IPS-20b (cell line): ENCODE measurements around the gene NCKAP5.
A peak's percentile ranks its signal among the peaks of the same experiment; 100 is the strongest.

Experiments used
- H3K27ac ChIP-seq: one replicate; pipeline ENCODE4 v1.5.1; 2013; ENCODE audit warnings: low read length
- H3K27me3 ChIP-seq: 2 replicates; pipeline ENCODE4 v1.6.1; 2013; ENCODE audit warnings: mild to moderate bottlenecking, low read length, inconsistent platforms; ENCODE audit not compliant: insufficient read depth
- H3K36me3 ChIP-seq: 2 replicates; pipeline ENCODE4 v1.6.1; 2013; ENCODE audit warnings: low read depth, mild to moderate bottlenecking, inconsistent platforms, low read length, moderate library complexity; ENCODE audit not compliant: insufficient read depth
- H3K4me1 ChIP-seq: 2 replicates; pipeline ENCODE4 v1.6.1; 2013; ENCODE audit warnings: mild to moderate bottlenecking, control low read depth, inconsistent platforms, low read length, moderate library complexity; ENCODE audit not compliant: insufficient read depth
- H3K4me3 ChIP-seq: 2 replicates; pipeline ENCODE4 v1.5.1; 2013; ENCODE audit warnings: mild to moderate bottlenecking, low read length, inconsistent platforms
- H3K9ac ChIP-seq: 2 replicates; pipeline ENCODE4 v1.6.1; 2013; ENCODE audit warnings: low read depth, mild to moderate bottlenecking, inconsistent platforms, low read length, moderate library complexity
- H3K9me3 ChIP-seq: 2 replicates; pipeline ENCODE4 v1.6.1; 2013; ENCODE audit warnings: mild to moderate bottlenecking, low read depth, low read length, inconsistent platforms; ENCODE audit not compliant: insufficient read depth

Gene NCKAP5

DNA sequence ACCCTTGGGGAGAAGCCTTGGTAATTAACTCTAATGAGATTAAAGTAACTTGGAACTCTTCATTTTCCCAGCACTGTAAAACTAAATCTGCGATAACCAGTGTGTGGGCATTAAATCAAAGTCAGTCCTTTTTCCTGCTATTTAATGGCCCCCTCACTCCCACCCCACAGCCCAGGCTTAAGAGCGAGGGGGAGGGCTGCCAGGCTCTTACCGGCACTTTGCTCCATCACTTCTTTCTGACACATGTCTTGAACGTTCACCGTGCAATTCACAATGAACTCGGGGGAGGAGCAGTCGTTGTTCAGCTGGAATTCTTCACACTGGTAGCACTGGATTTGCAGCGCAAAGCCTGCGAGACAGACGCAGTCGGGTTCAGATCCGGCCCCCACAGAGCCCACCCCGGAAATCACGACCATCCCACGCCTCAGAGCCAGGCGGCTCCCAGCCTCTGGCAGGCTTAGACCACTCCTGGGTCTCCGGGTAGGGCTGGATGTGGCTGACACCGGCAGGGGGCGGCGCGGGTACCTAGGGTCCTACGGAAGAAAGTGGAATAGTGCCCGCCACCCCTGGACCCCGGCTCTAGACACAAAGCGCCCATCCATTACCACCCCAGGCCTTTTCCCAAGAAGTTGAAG, 900.0 kb downstream of the NCKAP5 start:
- no peaks in the 10 kb centered on the region for H3K36me3 ChIP-seq
- H3K9ac ChIP-seq = no peak overlapping the region
- no peak overlapping the region for H3K27ac ChIP-seq
- H3K9me3 ChIP-seq = no peaks in the 10 kb centered on the region
- H3K4me3 ChIP-seq = peak overlapping the region; percentile 80
- peaks cover 81% of the 10 kb centered on the region for H3K27me3 ChIP-seq
- peaks cover 3% of the 10 kb centered on the region for H3K4me1 ChIP-seq

DNA sequence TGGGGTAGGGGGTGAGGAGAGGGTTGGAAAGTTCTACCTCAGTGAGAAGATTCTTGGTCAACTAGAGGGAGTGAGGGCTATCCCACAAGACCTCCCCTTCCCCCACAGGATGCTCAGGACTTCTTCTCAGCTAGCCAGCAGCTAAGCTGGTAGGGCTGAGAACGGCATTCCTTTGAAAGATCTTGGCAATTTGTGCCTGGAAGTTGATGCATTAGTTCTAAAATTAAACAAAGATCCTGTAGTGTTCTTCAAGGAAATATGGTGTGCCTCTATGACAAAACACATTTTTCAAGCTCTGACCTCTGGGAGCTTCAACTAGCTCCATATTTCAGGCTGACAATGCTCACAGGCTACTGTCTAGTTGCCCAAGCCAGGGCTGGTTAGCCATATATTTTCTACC, 900.6 kb downstream of the NCKAP5 start:
- H3K4me1 ChIP-seq = peaks cover 3% of the 10 kb centered on the region
- H3K27ac ChIP-seq = no peak overlapping the region
- H3K4me3 ChIP-seq = peak overlapping the region; percentile 80; the same call in 1 of the 2 replicates
- no peaks in the 10 kb centered on the region for H3K36me3 ChIP-seq
- no peak overlapping the region for H3K9ac ChIP-seq
- H3K27me3 ChIP-seq = peaks cover 75% of the 10 kb centered on the region
- H3K9me3 ChIP-seq = no peaks in the 10 kb centered on the region

DNA sequence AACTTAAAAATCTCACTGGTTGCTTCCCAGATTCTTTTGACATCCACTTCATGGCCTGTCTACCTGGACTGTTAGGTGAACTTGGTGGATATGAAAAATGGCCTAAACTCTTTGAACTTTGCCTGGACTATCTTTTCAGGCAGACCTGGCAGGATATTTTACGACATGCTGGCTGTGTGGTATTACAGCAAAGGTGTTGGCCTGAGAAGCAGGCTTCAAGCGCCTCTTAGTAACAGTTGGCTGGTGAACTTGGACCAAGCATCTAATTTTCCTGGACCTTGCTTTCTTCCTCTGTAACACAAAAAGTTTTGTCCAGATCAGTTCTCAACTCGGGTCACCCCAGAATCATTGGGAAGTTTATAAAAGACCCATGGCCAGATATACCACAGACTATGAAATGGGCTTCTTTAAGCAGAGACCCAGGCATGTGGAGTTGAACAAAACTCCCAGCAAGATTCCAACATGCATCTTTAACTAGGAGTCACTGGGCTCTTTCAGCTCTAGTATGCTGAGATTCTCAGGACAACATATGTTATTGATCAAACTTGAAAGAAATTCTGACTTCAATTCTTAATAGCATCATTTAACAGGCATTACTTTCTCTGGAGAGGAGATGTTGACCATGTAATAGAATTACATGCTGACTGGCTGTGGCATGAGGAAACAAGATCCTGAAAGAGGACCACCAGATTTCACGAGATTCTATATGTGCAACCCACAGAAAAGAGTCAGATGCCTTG, 902.7 kb downstream of the NCKAP5 start:
- no peaks in the 10 kb centered on the region for H3K9me3 ChIP-seq
- H3K36me3 ChIP-seq = no peaks in the 10 kb centered on the region
- H3K9ac ChIP-seq = no peak overlapping the region
- H3K27me3 ChIP-seq = peaks cover 54% of the 10 kb centered on the region
- no peak overlapping the region for H3K27ac ChIP-seq
- no peak overlapping the region for H3K4me3 ChIP-seq
- peaks cover 3% of the 10 kb centered on the region for H3K4me1 ChIP-seq

DNA sequence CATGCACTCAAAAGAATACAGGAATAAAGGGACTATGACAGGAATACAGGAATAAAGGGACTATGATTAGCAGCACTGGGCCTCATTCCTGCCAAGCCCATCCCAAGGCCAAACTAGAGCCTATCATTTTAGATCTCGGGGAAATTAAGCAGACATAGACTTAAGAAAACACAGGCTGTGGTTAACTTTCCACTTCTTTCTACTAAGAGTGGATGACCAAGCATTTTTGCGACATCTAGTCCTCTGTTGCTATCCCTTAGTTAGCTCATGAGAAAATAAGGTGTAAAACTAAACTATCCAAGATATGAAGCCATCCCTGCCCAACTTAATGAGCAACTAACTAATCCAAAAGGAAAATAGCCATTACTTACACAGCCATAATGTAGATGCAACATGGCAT, 904.2 kb downstream of the NCKAP5 start:
- peaks cover 39% of the 10 kb centered on the region for H3K27me3 ChIP-seq
- H3K9me3 ChIP-seq = no peaks in the 10 kb centered on the region
- H3K36me3 ChIP-seq = no peaks in the 10 kb centered on the region

DNA sequence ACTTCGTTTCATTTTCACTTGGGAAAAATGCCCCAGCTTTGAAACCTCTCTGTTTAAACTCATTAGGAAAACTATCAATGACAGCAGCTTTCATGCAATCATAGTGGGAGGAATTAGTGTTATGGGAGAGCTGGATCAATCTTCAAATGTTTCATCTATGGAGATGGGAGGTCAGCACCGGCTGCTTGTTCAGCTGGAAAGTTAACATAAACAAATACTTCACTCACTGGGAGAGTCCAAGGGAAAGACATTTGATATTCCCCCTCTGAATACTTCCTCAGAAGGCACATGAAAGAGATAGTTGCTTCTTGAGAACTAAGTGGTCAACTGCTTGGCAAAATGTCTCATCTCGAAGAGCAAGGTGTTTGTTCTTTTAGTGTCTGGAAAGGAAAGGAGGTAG, 905.5 kb downstream of the NCKAP5 start:
- H3K4me3 ChIP-seq = no peak overlapping the region
- no peaks in the 10 kb centered on the region; the same call in none of the 2 replicates for H3K4me1 ChIP-seq
- no peaks in the 10 kb centered on the region for H3K9me3 ChIP-seq
- H3K27ac ChIP-seq = no peak overlapping the region
- no peaks in the 10 kb centered on the region for H3K36me3 ChIP-seq
- H3K9ac ChIP-seq = no peak overlapping the region
- peaks cover 26% of the 10 kb centered on the region for H3K27me3 ChIP-seq

More for the DNA sequence above, 904.2 kb downstream of the NCKAP5 start:
- Histone ChIP-seq H3K27ac (no peak overlapping the region), H3K4me1 (peaks cover 3% of the 10 kb centered on the region), H3K4me3 (no peak overlapping the region), H3K9ac (no peak overlapping the region)

DNA sequence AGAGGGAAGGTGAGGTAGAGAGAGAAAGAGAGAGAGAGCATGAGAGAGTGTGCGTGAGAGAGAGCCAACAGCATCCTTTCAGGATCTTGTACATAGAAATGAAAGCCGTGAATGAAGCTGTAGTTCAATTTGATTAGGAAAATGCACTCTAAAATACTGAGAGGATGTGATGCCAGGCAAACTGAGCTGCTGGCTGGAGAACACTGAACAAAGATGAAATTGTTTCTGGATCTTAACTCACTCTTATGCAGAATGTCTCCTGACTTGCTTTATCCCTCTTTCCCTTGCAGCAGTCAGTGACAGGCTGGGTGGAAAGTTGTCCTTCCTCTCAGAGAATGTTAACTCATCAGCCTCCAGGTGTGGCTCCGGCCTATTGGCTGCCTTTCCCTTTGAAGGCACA, 908.9 kb downstream of the NCKAP5 start:
- H3K9ac ChIP-seq = no peak overlapping the region
- no peaks in the 10 kb centered on the region for H3K36me3 ChIP-seq
- H3K27me3 ChIP-seq = no peaks in the 10 kb centered on the region
- no peak overlapping the region for H3K27ac ChIP-seq
- H3K4me1 ChIP-seq = peaks cover 12% of the 10 kb centered on the region
- no peaks in the 10 kb centered on the region for H3K9me3 ChIP-seq
- H3K4me3 ChIP-seq = no peak overlapping the region

DNA sequence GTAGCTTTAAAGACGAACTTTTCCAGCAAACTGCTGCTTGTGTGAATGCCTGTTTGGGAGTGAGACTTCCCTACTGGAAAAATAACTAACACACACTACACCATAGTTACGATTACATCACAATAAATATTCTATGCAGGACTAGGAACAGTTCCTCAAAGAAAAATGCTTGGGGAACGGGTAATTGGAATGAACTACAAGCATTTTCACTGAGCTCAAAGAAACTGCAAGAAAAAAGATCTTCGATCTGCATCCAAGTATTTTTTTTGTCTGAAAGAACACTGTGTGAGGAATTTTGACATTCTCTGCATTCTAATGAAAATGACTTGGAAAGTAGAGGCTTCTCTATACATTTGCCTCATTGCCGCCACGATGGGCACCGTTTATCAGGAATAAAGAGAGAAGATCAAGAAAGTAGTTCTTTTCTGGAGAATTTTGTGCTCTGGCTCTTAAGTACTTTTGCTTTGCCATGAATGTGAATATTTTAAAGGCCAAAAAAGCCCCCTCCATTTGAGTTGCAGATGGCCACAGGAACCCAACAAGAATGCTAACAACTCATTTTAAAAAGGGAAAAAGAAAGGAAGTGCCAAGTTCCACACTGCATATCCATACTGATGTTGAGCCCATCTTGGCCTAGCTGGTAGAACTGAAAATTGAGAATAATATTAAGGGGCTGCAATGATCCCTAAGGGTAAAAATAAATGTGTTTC, 911.8 kb downstream of the NCKAP5 start:
- no peaks in the 10 kb centered on the region for H3K27me3 ChIP-seq
- no peak overlapping the region for H3K27ac ChIP-seq
- no peaks in the 10 kb centered on the region for H3K36me3 ChIP-seq
- H3K9me3 ChIP-seq = no peaks in the 10 kb centered on the region
- H3K4me3 ChIP-seq = no peak overlapping the region
- H3K9ac ChIP-seq = no peak overlapping the region
- peaks cover 26% of the 10 kb centered on the region for H3K4me1 ChIP-seq

DNA sequence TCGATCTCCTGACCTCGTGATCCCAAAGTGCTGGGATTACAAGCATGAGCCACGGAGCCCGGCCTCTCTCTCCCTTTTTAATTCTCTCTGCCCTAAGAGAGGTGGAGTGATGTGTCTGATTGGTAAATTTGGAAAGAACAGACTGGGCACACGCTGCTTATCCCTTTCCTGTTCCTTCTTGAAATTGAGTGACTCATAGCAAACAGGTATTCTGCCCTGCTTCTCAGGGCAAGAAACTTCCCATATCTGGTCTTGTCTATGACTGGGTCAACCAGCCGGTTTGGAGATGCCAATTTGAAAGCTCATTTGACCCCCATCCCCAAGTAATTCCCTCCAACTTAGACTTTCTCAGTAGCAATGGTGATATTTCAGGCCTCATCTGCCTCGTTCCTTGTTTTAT, 913.3 kb downstream of the NCKAP5 start:
- Histone ChIP-seq H3K4me3 (no peak overlapping the region), H3K4me1 (peaks cover 26% of the 10 kb centered on the region), H3K27me3 (no peaks in the 10 kb centered on the region), H3K36me3 (no peaks in the 10 kb centered on the region), H3K9me3 (no peaks in the 10 kb centered on the region), H3K27ac (no peak overlapping the region), H3K9ac (no peak overlapping the region)

DNA sequence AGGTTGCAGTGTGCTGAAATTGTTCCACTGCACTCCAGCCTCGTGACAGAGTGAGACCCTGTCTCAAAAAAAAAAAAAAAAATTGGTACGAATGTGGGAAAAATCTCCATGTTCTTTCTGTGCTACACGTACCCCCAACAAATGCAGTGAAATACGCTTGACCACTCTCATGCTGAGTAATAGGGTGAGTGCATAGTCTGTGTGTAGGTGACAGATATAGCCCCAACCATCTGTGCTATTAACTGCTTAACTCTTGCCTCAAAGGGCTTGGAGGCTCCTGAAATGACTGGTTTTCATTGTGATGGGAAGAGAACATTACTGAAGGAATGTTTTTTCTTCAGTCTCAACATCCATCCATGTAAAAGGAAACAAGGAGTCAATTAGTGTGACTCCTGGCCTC, 913.9 kb downstream of the NCKAP5 start:
- H3K36me3 ChIP-seq = no peaks in the 10 kb centered on the region
- peaks cover 26% of the 10 kb centered on the region for H3K4me1 ChIP-seq
- no peak overlapping the region for H3K9ac ChIP-seq
- H3K4me3 ChIP-seq = no peak overlapping the region
- no peak overlapping the region for H3K27ac ChIP-seq
- no peaks in the 10 kb centered on the region for H3K27me3 ChIP-seq
- H3K9me3 ChIP-seq = no peaks in the 10 kb centered on the region

DNA sequence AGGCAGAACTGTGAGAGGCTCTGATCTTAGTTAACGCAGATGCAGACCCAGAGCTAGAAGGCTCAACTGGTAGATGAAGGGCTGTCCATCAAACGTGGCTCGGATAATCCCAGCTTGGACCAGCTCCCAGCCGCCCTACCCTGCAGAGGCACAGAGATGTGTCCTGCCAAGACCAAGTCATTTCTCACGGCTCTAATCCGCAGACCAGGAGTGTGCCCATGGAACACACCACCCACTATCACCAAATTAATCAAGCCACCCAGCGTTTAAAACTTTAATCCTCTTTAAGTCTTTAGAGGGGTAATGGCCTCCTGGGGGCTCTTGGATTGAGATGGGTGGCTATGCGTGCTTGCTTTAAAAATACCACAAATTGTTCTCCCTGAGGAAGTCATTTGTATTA, 915.8 kb downstream of the NCKAP5 start:
- Histone ChIP-seq H3K4me1 (peaks cover 26% of the 10 kb centered on the region), H3K27me3 (no peaks in the 10 kb centered on the region), H3K36me3 (no peaks in the 10 kb centered on the region), H3K9me3 (no peaks in the 10 kb centered on the region), H3K27ac (no peak overlapping the region), H3K9ac (no peak overlapping the region), H3K4me3 (no peak overlapping the region)

DNA sequence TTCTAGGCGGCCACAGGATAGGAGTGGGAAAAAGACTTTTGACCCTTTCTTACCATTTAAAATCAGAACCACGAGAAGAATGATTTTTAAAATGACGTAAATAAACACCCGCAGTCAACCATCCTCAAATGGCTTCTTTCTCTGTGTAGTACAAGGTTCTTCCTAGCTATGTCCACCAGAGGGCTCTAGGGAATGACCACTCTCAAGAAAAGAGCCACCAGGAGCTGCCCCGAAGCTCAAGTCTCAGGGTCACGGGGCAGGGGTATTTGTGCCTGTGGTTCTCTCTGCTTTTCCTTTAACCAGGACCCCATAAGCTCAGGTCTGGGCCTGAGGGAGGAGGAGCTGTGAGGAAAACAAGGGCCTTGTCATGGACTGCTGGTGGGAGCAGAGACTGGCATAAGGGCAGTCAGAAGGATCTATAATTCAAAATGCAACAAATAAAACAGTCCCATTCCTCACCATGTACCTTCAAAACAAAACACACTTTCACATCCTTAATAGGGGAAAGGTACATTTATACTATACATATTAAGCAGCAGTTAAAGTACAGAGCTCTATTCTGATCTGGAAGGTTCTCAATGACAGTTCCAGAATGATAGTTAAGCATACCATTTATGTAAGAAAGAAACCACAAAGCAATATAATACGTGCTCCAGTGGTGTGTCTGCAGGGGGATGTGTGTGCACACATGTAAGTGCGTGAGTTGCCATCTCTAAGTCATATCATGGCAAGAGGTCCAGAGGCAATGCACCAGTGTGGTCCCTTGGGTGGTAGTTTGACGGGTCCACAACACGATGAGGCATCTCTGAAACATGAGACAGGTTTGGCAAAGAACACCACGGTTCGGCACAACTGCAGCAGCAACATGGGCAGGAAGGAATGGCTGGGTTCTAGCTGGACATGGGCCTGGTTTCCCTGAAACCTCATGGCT, 916.9 kb downstream of the NCKAP5 start:
- no peak overlapping the region for H3K27ac ChIP-seq
- H3K4me3 ChIP-seq = no peak overlapping the region
- H3K9ac ChIP-seq = no peak overlapping the region
- H3K9me3 ChIP-seq = no peaks in the 10 kb centered on the region
- H3K36me3 ChIP-seq = no peaks in the 10 kb centered on the region
- peaks cover 19% of the 10 kb centered on the region for H3K4me1 ChIP-seq
- no peaks in the 10 kb centered on the region for H3K27me3 ChIP-seq
